NOMO-1 treated with DMSO at 0.1 percent for 48 hours (cell line): ENCODE data around the gene RNF150.

Experiments used
- DNase-seq: peaks from one replicate; lab custom pipeline; 2025; ENCODE audit not compliant: unreplicated experiment; lab: John Stamatoyannopoulos, UW

The RNF150 gene

DNA sequence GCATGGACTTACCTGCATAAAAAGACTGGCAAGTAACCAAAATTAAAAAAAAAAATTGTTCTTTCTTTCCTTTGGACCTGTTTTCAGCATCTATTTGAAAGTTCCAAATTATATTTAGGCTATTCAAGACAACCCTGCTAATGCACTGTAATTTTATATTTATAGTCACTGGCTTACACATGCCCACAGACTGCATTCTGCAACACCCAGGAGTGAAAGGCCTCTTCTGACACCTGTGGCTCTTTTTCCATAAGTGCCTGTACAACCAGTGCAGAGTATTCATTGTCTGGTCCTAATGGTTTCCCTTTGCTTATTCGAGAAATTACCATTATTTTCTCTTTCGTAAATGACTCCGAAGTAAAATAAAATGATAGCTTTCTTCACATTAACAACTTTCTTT lies 143.3 kb downstream of the RNF150 start:
- DNase-seq, result no peak

DNA sequence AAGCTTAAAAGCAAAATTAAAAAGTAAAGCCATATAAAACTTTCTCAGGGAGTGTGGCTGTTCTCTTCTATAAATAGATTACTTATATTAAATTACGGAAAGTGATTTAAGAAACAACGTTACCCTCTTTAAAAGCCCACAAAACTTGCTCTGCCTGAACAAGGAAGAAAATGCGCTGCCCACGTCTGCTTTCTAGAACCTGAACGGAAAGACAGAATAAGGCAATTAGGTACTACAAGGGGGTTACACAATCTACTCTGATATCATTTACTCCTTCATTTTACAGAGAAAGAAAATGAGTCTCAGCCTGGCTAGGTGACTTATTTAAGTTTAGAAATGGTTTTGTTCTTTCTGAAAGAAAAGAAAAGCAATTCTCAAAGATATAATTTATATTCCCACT lies 147.2 kb downstream of the RNF150 start:
- no peak for DNase-seq

DNA sequence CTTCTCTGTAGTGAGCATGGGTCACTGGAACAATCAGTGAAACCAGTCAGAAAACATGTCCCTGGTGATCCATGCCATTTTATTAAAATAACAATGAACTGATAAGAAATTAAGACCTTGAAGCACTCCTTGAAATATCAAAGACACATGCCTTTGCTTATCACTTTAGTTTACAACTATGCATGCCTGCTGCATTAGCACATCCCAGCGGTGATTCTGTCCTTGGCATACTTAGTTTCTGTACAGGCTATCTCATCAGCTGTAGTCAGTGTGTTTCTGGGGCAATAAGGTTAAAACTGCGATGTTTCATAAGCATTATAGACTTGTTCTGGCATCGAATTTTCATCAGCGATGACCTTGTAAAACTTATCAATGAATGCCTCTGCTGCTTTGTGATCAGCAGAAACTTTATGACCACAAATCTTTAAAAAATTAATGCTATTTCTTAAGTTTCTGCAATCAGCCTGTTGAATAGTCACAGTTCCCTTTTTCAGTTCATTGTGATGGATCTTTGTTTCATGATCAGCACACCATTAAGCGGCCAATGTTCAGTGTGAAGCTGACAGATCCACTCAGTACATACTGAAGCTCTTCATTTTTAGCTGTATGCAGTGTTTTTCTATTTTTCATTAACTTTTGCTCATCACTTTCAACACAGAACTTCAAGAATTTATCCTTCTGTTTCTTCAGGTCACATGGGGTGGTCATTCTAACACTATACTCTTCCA lies 150.5 kb downstream of the RNF150 start:
- no peak for DNase-seq

DNA sequence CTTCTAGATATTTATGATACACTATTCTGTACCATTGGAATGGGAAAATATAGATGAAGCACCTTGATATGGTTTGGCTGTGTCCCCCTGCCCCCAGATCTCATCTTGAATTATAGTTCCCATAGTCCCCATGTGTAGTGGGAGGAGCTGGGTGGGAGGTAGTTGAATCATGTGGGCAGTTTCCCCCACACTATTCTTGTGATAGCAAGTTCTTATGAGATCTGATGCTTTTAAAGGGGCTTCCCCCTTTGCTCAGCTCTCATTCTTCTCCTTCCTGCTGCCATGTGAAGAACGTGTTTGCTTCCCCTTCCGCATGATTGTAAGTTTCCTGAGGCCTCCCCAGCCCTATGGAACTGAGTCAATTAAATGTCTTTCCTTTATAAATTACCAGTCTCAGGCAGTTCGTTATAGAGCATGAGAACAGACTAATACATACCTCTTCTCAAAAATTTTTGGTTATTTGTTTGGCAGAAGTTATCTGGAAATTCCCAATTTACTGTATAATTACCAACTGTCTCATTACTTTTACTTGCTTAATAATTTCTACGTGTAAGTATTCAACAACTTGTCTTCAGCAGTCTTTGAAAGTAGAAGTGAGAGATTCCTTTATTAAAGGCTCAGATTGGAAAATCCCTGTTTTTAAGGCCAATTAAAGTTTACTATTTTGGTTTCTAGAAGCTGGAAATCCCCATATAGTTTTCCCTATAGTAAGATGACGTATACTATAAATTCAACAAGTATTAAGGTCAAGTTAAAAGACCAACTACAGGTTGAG lies 152.7 kb downstream of the RNF150 start:
- DNase-seq, result no peak

DNA sequence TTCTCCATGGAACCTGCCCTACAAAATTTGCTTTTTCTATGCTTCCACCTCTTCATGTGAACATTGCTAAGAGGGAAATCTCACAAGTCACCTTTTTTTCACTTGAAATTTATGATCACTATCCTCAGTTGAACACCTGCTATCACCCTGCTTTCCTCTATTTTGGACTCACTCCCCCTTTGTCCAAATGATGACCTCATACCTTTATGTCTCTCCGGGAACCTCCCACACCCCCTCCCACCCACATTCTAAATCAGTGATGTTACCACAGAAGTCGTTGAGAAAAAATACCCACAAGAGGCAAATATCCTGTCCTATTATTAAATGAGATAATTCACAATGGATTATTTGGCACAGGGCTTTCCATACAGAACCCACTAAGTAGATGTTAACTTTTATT lies 156.5 kb downstream of the RNF150 start:
- DNase-seq, result no peak

DNA sequence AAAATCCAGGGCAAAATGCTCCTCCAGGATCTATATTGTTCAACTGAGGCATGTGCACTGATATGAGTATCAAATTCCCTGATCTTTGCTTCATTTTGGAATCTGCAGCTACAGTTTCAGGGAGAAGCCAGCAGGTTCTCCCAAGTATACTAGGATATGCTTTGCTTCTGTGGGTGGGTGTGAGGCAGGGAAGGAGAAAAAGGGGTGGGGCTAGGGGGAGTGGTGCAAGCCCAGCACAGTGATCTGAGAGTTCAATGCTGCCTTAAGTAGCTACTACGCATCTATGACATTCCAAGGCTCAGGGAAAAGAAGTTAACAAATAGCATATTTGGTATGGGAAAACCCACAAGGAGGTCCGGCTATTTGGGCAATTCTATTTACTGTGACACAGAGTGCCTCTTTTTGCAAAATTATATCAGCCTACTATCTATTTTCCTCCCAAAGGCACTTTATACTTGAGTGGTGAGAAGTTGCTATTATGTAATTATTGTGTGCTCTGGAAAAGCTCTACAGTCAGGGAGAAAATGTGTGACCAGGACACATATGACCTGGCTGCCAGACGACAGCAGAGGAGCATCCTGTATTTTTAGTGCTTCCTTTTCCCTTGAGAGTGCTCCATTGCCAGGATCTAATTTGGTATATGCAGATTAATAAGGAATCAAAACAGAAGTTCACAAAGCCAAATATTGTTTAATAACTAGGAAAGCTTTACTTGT lies 162.0 kb downstream of the RNF150 start:
- no peak for DNase-seq

DNA sequence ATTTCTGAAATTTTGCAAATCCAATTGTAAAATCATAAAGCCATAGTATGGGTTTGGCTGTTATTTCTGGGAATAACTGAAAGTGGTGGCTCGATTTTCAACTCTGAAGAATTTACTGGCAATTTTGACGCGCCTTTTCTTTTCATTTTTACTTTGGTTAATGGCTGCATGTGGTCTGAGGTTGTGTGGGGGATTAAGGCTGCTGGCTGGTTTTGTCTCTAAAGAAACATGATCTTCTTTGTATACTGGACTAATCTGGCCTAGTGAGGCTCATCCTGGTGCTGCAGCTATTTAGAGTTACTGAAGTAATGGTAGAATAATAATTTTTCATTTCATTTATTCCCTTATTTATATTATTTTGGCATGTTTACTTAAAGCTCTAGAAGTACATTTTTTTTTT lies 164.0 kb downstream of the RNF150 start:
- DNase-seq, result no peak

DNA sequence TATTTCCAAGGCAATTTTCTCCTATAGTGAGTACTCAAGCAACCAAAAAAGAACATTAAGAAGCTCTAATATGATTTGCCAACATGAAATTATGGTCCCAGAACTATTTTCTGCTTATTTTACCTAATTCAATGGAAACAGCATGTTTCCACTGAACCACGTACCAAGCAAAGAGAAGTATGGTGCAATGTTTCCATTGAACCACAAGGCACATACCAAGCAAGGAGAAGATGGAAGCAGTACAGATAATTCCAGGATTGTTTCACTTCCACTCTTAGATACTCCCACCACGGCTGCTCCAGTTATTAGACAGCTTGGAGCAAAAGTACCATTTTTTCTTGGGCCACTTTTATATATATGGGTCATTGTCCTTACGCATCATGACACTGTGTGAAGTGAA lies 164.9 kb downstream of the RNF150 start:
- no peak for DNase-seq

DNA sequence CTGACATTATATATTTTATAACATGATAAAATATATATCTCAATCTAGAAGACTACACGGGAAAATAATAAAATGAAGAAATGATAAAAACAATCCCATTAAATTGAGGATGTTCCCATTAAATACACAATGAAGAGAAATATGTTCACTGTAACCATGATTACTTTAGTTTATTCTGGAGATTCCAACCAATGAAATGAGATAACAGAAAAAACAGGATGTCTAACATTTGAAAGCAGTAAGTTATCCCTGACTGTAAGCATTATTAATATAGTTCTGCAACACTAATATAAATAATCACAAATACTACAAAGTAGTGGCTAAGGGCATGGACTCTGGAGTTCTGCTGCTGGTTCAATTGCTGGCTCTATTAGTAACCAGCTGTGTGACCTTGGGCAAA lies 169.4 kb downstream of the RNF150 start:
- DNase-seq, result no peak

DNA sequence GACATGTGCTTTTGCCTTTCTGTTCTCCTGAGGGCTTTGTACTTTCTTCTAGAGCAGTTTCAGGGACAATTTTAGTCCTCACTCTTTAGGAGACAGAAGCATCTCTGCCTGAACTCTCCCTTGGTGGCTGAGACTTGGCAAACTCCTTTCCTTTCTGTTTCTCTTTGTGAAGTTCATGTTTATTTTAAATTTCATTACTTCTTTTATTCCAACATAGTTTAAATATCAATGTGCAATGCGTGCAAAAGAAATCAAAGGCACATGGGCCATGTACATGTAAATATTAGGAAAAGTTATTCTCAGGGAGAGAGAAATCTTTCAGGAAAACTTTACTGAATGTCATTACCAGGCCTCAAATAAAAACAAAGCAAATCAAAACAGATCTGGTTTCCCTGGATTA lies 177.6 kb downstream of the RNF150 start:
- DNase-seq, result no peak

DNA sequence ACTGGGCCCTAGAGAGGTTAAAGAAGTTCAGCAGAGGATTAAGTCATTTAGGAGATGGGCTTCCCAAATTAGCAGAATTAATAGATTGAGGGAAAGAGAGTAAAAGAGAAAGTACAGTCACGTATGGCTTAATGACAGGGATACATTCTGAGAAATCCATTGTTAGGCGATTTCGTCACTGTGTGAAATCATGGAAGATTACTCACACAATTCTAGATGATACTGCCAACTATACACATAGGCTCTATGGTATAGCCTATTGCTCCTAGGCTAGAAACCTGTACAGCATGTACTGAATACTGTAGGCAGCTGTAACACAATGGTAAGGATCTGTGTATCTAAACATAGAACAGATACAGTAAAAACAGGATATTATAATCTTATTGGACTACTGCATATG lies 180.6 kb downstream of the RNF150 start:
- DNase-seq, result no peak

DNA sequence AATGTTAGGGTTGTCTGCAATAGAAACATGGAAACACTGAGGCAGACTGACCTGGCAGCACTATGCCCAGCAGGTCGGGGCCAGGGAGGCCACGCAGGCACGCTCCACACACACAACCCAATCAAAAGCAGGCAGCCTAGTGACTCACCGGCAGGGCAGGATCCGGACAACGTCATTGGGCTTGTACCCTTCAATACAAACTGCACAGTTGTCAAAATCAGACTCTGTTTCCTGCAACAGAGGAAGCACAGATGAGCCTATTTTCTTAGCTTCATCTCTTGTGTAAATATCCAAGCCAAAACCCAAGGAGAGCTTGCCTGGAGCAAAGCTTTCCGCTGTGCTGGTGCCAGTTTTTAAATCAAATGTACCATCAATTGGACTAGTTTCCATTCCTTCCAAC lies 185.8 kb downstream of the RNF150 start:
- no peak for DNase-seq

DNA sequence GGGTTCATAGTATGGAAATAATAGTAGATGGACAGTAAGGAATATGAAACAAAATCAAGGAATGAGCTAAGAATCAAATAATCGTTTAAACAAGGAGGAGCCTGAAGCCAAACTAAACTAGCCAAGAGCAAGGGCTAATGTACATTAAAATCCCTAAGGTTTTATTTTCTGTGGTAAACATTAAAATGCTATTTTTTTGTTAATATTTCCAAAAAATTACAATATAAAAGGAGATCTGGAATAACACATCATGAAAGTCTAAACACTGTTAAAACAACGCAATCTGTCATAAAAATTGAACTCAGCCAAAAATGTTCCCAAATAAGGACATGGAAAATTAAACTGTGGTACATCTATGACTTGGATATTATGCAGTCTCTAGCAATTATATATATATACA lies 188.2 kb downstream of the RNF150 start:
- no peak for DNase-seq

DNA sequence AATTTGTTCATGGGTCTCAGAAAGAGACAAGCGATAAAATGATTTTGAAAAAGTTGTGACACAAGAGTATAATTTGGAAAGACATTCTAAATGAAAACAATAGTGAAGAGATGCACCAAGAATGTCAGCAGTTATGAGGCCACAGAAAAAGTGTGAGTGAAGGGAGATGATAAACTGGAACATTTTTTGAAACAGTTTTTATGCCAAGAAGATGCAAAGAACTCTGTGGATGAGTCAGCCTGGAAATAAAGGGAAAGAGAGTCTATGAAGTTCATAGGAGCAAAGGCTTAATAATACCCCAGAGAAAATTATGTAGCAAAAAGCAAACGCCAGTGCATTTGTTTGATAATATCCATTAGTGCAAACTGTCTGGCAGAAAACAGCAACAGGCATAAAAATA lies 188.7 kb downstream of the RNF150 start:
- DNase-seq, result no peak

DNA sequence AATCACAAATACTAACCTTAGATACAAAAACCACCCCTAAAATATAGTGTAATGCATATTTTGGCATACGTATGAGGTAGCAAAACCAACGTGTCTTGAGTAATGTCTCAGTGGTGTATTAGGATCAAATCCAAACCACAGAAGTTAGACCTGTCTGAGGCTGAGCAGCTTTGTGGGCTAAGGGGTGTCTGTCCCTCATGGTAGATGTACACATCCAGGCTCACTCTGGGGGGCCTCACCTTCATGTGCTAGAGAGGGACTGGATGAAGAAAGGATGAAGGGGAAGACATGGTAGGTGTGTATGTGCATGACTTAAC lies 189.1 kb downstream of the RNF150 start:
- no peak for DNase-seq

DNA sequence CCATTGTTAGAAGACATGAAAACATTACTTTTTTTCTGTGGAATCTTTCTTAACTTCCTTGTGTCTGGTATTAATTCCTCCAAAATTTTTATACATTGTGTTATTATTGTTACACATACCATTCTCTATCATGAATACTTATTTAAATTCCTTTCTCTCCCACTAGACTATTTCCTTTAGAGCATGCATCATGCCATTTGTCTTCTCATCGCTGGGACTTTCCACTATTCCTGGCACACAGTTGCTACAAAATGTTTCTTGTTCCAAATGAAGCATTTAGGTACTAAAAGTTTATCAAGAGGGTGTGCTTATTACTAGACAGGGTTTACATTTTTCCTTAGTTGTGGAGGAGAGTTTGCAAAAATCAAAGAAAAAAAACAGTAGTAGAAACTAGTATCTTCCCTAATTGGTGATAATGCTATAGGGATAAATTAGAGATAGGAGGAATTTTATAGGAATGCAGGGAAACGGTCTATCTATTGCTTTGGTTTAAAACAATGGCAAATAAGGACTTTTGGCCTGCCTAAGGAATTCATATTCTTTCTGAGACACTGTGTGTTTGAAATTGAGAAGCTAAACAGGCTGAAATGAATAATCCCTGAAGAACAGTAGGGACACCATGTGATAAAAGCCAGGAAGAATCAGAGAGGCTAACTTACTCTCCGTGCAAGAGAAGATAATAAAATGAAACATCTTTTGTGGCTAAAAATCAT lies 189.6 kb downstream of the RNF150 start:
- DNase-seq, result no peak

DNA sequence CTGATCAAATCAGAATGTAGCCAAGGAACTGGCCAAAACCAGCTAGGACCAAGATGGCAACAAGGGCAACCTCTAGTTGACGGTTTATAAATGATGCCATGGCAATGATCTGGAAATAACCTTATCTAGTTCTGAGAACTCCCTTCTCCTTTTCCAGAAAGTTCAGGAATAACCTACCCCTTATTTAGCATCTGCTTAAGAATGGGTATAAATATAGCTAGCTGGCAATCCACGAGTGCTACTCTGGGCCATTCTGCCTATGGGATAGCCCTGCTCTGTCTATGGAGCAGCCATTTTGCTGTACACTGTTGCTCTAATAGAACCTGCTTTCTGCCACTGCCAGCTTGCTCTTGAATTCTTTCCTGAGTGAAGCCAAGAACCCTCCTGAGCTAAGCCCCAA lies 192.7 kb downstream of the RNF150 start:
- no peak for DNase-seq

DNA sequence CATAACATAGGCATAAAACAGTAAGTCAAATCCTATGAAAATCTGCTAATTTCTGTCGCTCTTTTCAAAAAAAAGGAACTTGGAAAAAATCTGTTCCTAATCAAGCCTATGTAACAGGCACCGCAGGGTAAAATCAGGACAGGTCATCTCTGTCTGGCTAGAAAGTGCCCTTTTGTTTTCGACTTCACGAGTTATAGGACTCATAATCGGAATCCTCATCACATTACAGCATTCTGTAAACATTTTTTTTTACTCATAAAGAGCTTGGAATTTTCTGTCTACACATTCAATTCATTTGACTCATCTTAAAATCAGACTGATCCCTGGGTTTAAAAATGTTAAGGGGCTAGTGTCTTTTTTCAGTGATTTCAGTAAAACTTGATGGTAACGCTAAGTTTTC lies 195.4 kb downstream of the RNF150 start:
- DNase-seq, result no peak

DNA sequence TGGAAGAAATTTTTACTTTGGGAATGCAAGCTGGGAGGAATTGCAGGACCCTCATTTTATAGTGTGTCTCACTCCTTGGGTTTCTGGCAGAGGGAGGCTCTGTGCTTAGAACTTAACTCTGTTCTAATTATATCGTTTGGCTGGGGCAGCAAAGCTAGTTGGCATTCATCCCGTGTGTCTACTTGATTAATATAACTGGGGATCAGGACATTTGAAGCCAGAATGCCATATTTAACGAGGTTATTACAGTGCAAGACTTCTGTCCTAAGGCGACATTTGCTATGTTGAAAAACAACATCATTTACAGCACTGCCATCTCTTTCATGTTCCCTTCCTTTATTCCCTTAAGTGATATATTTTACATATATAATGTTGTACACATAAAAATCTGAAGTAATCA lies 198.0 kb downstream of the RNF150 start:
- no peak for DNase-seq

DNA sequence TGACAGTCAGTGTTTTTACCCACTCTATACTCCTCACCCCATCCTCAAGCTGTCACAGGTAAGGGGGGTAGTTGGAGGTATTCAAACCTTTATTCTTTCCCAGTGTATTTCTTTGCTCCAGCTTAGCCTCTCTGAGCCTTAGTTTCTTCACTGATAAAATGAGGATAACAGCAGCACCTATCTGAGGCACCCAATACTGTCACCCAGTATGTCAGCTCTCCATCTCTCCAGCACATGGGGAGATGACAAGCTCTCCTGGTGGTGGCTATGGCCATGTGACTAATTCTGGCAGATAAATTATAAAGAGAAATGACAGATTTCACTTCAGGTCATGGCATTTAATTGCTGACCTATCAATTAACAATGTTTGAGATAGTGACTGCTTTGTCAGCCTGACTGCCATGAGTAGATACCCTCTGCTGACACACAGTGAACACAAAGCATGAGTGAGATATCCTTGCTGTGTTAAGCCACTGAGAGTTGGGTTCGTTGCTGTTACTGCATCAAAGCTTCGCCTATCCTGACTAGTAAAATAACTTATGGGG lies 200.7 kb downstream of the RNF150 start:
- no peak for DNase-seq

DNA sequence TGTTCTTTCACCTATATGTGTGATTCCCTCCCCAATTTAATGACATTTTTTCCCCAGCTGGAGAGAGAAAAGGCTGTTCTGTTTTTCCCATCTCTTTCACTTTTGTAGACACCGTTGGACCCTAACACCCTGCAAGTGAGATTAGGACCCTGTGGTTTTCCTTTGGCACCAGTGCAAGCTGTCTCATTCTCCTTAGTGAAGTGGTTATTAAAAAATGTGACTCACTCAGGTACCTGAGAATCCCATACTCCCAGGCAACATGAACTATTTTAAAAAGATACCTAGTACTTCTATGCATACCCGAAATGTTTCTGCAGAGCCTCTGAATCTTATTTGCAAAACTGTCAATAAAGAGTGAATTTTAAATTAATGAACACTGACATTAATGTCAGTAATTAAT lies 201.4 kb downstream of the RNF150 start:
- DNase-seq, result no peak
